CD14-positive monocyte (primary cell): ENCODE data around the gene CD36. TPM values are rescaled to one million over a fixed set of nuclear protein-coding genes. Genes with fewer than 3 reads are reported as not detected.

ENCODE experiments used
- DNase-seq, 3 donors: peaks; one replicate each; pipeline ENCODE4 v3.0.0-alpha.2; 2011 to 2022
- H2AFZ ChIP-seq: 2 replicates; pipeline ENCODE4 v1.6.0; 2012; ENCODE audit warnings: mild to moderate bottlenecking, low read depth, low read length, inconsistent platforms; ENCODE audit not compliant: insufficient read depth, poor library complexity, severe bottlenecking
- H3K27ac ChIP-seq, 2 donors: 1 replicate in 1 of 2; 2 replicates in 1 of 2; pipeline ENCODE4 v1.5.1; 2012 to 2013; ENCODE audit warnings: low read length in 2 of 2, control low read depth in 1 of 2, inconsistent platforms in 1 of 2, low read depth in 1 of 2, mild to moderate bottlenecking in 1 of 2
- H3K27me3 ChIP-seq, 2 donors: one replicate each; pipeline versions ENCODE4 v1.6.0 to v1.6.1; 2011 to 2013; ENCODE audit warnings: low read length in 2 of 2; ENCODE audit not compliant: control insufficient read depth in 2 of 2, insufficient read depth in 2 of 2
- H3K36me3 ChIP-seq, 2 donors: replicated peaks in 1 of 2; 1 replicate in 1 of 2; 2 replicates in 1 of 2; pipeline versions ENCODE4 v1.5.1 to v1.6.1; 2012 to 2013; ENCODE audit warnings: low read length in 2 of 2, control low read depth in 1 of 2, inconsistent platforms in 1 of 2, mild to moderate bottlenecking in 1 of 2; ENCODE audit not compliant: insufficient read depth in 2 of 2, control insufficient read depth in 1 of 2
- H3K4me1 ChIP-seq, 2 donors: 1 replicate in 1 of 2; 2 replicates in 1 of 2; pipeline versions ENCODE4 v1.5.1 to v1.6.1; 2012 to 2013; ENCODE audit warnings: low read length in 2 of 2, control low read depth in 1 of 2, inconsistent platforms in 1 of 2, mild to moderate bottlenecking in 1 of 2, moderate library complexity in 1 of 2; ENCODE audit not compliant: insufficient read depth in 2 of 2, control insufficient read depth in 1 of 2
- H3K4me2 ChIP-seq: replicated peaks from 2 replicates; pipeline ENCODE3; 2012; ENCODE audit warnings: low read length, moderate library complexity, mild to moderate bottlenecking; ENCODE audit not compliant: poor library complexity, severe bottlenecking; ENCODE audit errors: extremely low read depth
- H3K4me3 ChIP-seq, 3 experiments: fragments of 200-600 bp in 1 of 3; sonication (generic) in 1 of 3; replicated peaks in 1 of 3; 1 replicate in 2 of 3; 2 replicates in 1 of 3; pipeline ENCODE4 v1.5.1; 2011 to 2013; ENCODE audit warnings: low read length in 3 of 3, mild to moderate bottlenecking in 3 of 3, control low read depth in 2 of 3, low read depth in 2 of 3, inconsistent platforms in 1 of 3, moderate library complexity in 1 of 3
- H3K79me2 ChIP-seq: 2 replicates; pipeline ENCODE4 v1.6.0; 2012; ENCODE audit warnings: mild to moderate bottlenecking, control low read depth, inconsistent platforms, low read length, moderate library complexity; ENCODE audit not compliant: insufficient read depth
- H3K9ac ChIP-seq: 2 replicates; pipeline ENCODE4 v1.6.0; 2017; ENCODE audit warnings: low read length, mild to moderate bottlenecking; ENCODE audit not compliant: insufficient read depth, poor library complexity, severe bottlenecking
- H3K9me3 ChIP-seq, 2 donors: replicated peaks in 1 of 2; 1 replicate in 1 of 2; 2 replicates in 1 of 2; pipeline versions ENCODE4 v1.5.1 to v1.6.1; 2012 to 2013; ENCODE audit warnings: low read length in 2 of 2, control low read depth in 1 of 2; ENCODE audit not compliant: control insufficient read depth in 1 of 2, insufficient read depth in 1 of 2
- H4K20me1 ChIP-seq: 2 replicates; pipeline ENCODE4 v1.6.0; 2012; ENCODE audit warnings: mild to moderate bottlenecking, low read length, control low read depth, moderate library complexity; ENCODE audit not compliant: insufficient read depth
- H3K27ac Mint-ChIP-seq, 7 donors: one replicate each; pipeline ENCODE4 v1.8.0; 2020; ENCODE audit warnings: mild to moderate bottlenecking in 7 of 7, mixed read lengths in 7 of 7, moderate library complexity in 6 of 7, inconsistent platforms in 2 of 7
- H3K27me3 Mint-ChIP-seq, 3 donors: one replicate each; pipeline ENCODE4 v1.8.0; 2021 to 2022; ENCODE audit warnings: low read depth in 3 of 3, mild to moderate bottlenecking in 3 of 3, mixed read lengths in 3 of 3, moderate library complexity in 3 of 3, inconsistent platforms in 1 of 3
- H3K36me3 Mint-ChIP-seq, 2 donors: one replicate each; pipeline ENCODE4 v1.8.0; 2020; ENCODE audit warnings: mixed read lengths in 2 of 2, inconsistent platforms in 1 of 2, mild to moderate bottlenecking in 1 of 2
- H3K4me1 Mint-ChIP-seq: one replicate; pipeline ENCODE4 v1.8.0; 2020; ENCODE audit warnings: mild to moderate bottlenecking, mixed read lengths
- H3K4me3 Mint-ChIP-seq, 2 donors: one replicate each; pipeline ENCODE4 v1.8.0; 2020; ENCODE audit warnings: mild to moderate bottlenecking in 2 of 2, mixed read lengths in 2 of 2, moderate library complexity in 1 of 2
- H3K9me3 Mint-ChIP-seq, 7 donors: one replicate each; pipeline ENCODE4 v1.8.0; 2020 to 2022; ENCODE audit warnings: mixed read lengths in 7 of 7, mild to moderate bottlenecking in 6 of 7, moderate library complexity in 6 of 7, inconsistent platforms in 2 of 7
- CTCF ChIP-seq: fragments of 200-600 bp; IDR thresholded peaks from one replicate; pipeline ENCODE4 v1.8.0; 2022; ENCODE audit warnings: antibody characterized with exemption, mild to moderate bottlenecking
- WGBS: methylation state at CpG from one replicate; pipeline ENCODE4 v1.1.5; 2013; ENCODE audit warnings: missing lambda C conversion rate; ENCODE audit not compliant: insufficient coverage; 5-methylcytosine and 5-hydroxymethylcytosine counted together
- intact Hi-C, 2 donors: fragments of 100-400 bp; cut with micrococcal nuclease; formaldehyde crosslinking; loops; one replicate each; pipeline versions ENCODE4 v1.15.0 to v1.15.1; 2023
- polyA plus RNA-seq, 3 donors: library from polyadenylated mRNA; depleted of rRNA in 1 of 3; unstranded in 2 of 3; stranded (reverse) in 1 of 3; fragments of 300-500 nt in 2 of 3; fragments of >200 nt in 1 of 3; fragmentation: Illumina TruSeq in 2 of 3; gene quantifications; 1 replicate in 2 of 3; 2 replicates in 1 of 3; pipeline ENCODE4 v1.2.3, GENCODE V29; 2012 to 2021
- small RNA-seq: library from RNA; depleted of rRNA; stranded (forward); fragments of <200 nt; gene quantifications from one replicate; pipeline ENCODE3, GENCODE V24; 2012; ENCODE audit warnings: low read depth; ENCODE audit not compliant: insufficient read length

CD36 gene
- polyA plus RNA-seq, 3 donors = 735 to 1,210 (median 1,135) TPM

DNA sequence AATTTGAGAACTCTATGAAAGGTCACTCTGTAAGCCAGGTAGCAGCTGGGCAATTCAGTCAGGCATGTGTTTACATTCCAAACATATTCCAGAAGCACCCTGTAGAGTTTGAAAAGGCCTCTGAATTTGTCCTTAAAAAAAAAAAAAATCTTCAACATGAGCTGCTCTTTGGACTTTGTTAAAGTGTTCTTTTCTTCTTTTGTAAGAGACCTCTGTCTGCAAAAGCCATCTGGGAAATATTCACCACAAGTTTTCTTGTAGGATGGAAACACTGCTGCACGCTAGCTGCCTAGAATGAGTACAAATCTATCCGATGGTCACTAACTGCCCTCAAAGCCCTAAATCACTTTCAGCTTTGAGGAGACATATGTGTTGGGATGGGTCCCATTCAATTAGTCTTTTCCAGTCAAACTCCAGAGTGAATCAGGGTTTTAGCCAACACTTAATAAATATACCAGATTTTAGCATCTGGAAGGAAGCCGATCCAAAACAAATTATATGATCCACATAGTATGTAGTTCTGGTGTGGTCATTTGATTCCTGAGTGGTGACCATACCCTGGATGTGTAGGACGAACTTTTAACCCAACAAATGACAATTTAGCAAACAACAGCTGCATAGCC lies 85.9 kb downstream of the CD36 start:
- intact Hi-C loops = no loop called here
- Histone ChIP-seq H4K20me1 (no peaks in the 10 kb centered on the region), H3K4me2 (no peak overlapping the region), H3K9ac (no peak overlapping the region), H3K27me3 (no peaks in the 10 kb centered on the region), H3K79me2 (no peaks in the 10 kb centered on the region), H3K9me3 (no peaks in the 10 kb centered on the region), H3K36me3 (no peaks in the 10 kb centered on the region), H3K4me1 (peaks cover 31 to 50% of the 10 kb centered on the region in 2 donors), H3K27ac (no peak overlapping the region), H2AFZ (no peak overlapping the region), H3K4me3 (no peak overlapping the region)
- no peak for DNase-seq
- H3K4me1 Mint-ChIP-seq = peaks cover 44% of the 10 kb centered on the region
- H3K36me3 Mint-ChIP-seq = peaks cover 0 to 2% of the 10 kb centered on the region in 2 donors
- H3K9me3 Mint-ChIP-seq = no peaks in the 10 kb centered on the region
- H3K27me3 Mint-ChIP-seq = peaks cover 0 to 2% (median 0%) of the 10 kb centered on the region in 3 donors
- H3K4me3 Mint-ChIP-seq = no peak overlapping the region
- no peak for TF ChIP-seq CTCF
- no CpG with 5 or more reads among the region's 4 CpGs for WGBS
- no peak overlapping the region for H3K27ac Mint-ChIP-seq

- Mint-ChIP-seq H3K4me3 (no peak overlapping the region), H3K9me3 (no peaks in the 10 kb centered on the region), H3K27me3 (peaks cover 0 to 2% (median 0%) of the 10 kb centered on the region in 3 donors), H3K4me1 (peaks cover 43% of the 10 kb centered on the region), H3K27ac (peak overlapping the region in 1 of 7 donors; percentile 21), H3K36me3 (peaks cover 0 to 2% of the 10 kb centered on the region in 2 donors)
- Histone ChIP-seq H2AFZ (no peak overlapping the region), H3K79me2 (no peaks in the 10 kb centered on the region), H3K36me3 (no peaks in the 10 kb centered on the region), H4K20me1 (no peaks in the 10 kb centered on the region), H3K4me3 (no peak overlapping the region), H3K9me3 (no peaks in the 10 kb centered on the region), H3K27ac (no peak overlapping the region), H3K4me2 (no peak overlapping the region), H3K9ac (no peak overlapping the region), H3K4me1 (peaks cover 31 to 48% of the 10 kb centered on the region in 2 donors), H3K27me3 (no peaks in the 10 kb centered on the region)
- intact Hi-C loops = no loop called here
- peak in 2 of 3 donors; percentile 11 for DNase-seq
- no peak for TF ChIP-seq CTCF
- WGBS = no CpG with 5 or more reads among the region's 4 CpGs
Observed at GRCh38 chr7:80725181-80725611, 86.8 kb downstream of the CD36 start.

Small RNA genes within 50 kb of the gene (small RNA-seq; reads per million reads assigned to genes)
- not detected for gene AC073850.1

Other genes starting within 250 kb of the CD36 start
- not detected for gene GNAT3, start 126.6 kb upstream of the CD36 start, polyA plus RNA-seq